Globus pallidus (tissue), 1 donor: Measurements from ENCODE around the gene GTSE1.
"Not testable (repeated sequence)": the region's sequence is repeated elsewhere in the genome, so short reads cannot be mapped to it uniquely, and the experiment has no call there.

ENCODE experiments used
- DNase-seq: peaks from one replicate; pipeline ENCODE4 v3.0.0-alpha.2; 2015; ENCODE audit warnings: low spot score

Gene GTSE1

GRCh38 chr22:46292732-46293131, 3.9 kb upstream of the GTSE1 start:
- no peak for DNase-seq

- peak; percentile 38 for DNase-seq
These were observed 3.0 kb upstream of the GTSE1 start for GRCh38 chr22:46293577-46294260.

DNA sequence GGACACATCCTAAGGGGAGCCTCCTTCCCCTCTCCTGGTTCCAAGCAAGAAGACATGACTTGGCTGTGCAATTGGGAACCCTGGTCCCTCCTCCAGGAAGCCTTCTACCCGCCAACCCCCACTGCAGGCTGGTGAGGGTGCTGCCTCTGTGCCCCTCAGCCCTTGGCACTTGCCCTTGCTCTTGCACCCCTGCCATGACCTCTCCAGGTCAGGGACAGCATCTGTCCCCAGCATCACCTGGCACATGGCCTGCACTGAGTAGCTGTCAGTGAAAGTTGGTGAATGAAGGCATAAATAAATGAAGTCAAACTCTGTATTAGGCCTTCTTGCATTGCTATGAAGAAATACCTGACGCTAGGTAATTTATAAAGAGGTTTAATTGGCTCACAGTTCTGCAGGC, 1.9 kb upstream of the GTSE1 start:
- no peak for DNase-seq

DNA sequence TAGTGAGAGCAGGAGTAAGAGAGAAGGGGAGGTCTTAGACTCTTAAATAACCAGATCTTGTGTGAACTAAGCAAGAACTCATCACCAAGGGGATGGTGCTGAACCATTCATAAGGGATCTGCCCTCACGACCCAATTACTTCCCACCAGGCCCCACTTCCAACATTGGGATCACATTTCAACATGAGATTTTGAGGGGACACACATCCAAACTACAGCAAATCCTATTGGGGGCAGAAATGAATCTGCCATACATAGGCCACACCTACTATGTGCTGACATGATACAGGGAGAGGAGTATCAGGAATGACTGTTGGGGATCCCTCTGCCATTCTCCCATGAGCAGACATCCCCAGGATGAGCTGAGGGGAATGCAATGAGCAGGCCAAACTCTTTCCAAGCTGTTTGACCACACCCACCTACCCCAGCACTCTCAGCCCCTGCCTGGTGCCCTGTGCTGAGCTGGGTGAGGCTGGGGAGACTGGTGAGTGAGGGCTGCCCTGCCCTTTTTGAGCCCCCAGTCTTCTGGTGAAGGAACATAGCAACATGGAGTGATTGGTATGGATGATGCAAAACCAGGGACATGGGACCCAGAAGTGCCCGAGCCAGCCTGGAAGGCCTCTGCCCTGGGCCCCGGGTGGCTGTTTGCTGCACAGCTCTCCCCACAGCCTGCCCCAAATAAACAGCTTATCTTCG, 1.2 kb upstream of the GTSE1 start:
- DNase-seq: no peak

GRCh38 chr22:46297151-46297812, 612 bp downstream of the GTSE1 start:
- no peak for DNase-seq

DNA sequence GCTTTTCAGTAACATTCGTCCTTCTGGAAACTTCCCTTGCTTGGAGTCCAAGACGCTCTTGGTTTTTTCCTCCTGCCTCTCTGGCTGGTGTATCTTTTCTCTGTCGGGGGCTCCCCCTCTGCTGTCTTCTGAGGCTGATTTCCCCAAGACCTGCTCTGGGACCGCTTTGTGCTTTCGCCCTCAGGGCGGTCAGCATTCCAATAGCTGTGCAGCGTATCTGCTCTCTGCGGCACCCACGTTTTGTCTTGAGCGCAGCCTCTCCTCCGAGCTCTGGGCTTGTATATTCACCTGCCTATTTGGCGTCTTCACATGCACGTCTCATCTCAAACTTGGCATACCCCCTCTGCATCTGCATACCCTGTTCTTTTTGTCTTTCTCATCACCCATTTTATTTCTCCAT, 2.4 kb downstream of the GTSE1 start:
- DNase-seq: no peak

DNA sequence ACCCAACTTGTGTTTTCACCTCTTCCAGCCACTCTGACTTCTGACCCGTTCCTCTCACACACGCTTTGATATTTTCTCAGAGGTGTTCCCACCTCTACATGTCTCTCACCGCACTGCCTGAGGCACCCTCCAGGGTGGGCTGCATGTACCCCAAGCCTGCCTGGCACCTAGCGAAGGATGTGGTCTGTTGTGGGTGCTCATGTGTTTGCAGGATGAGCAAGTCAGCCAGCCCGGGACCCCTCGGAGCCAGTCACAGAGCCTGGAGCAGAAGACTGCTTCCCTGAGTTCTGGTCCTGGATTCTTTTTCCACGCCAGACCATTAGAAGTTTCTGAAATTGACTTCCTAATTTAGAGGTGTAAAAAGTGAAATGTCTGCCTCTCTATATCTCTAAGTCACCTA, 3.8 kb downstream of the GTSE1 start:
- DNase-seq: no peak

DNA sequence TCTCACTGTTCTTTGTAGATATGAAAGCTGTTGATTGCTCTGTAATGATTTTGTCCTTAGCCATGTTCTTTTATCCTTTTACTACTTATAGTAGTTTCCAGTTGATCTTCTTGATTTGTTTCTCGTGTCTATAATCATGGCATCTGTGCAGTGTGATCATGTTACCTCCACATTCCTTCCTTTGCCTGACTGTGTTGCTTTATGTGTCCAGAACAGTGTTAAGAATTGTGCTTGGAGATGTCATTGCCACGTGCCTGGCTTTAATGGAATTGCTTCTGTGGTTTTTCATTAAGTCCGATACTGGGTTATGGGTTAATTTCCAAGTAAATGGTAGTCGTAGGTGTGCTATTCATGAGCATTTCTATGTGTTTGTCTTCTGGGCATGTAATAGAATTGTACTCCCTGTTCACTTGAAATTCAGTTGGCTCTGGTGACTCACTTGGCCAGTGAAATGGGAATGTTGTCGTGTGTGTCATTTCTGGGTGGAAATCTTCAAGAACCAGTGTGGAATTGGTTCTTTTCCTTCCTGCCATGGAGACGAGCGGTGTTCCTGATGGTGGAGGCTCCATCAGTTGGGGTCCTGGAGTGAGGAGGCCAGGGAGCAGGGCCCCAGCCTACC, 6.8 kb downstream of the GTSE1 start:
- no peak for DNase-seq

- no peak for DNase-seq
These were observed 11.8 kb downstream of the GTSE1 start for GRCh38 chr22:46308283-46308988.

DNA sequence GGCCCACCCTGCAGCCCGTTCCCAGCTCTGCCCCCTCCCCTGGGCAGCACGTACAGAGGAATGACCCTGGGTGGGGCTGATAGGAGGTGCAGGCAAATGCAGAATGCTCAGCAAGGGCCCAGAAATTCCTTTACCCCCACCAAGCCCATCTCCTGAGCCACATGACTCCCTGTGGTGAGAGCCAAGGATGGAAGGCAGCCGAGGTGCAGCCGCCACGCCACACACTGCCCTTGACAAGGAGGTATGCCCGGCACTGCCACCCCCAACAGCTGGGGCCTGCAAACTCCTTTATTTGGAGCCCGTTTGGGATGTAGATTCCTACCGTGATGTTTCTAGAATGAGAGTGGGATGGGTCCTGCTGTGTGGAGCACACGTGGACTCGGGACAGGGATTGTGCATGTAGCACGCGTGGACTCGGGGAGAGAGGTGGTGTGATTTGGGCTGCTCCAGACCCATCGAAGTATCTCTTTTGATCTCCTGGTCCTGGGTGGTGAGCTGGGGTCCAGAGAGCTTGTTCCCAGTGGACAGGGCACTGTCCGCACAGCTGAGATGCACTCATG, 12.9 kb downstream of the GTSE1 start:
- DNase-seq: no peak

GRCh38 chr22:46312056-46312455, 15.4 kb downstream of the GTSE1 start:
- no peak for DNase-seq

DNA sequence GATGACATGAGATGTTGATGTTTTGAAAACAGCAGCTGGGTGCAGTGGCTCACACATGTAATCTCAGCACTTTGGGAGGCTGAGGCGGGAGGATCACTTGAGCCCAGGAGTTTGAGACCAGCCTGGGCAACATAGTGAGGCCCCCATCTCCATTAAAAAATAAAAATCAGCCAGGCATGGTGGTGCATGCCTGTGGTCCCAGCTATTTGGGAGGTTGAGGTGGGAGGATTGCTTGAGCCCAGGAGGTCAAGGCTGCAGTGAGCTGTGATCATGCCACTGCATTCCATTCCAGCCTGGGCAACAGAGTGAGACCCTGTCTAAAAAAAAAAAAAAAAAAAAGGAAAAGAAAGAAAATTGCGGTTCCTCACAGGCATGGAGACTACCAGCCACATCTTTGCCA, 16.2 kb downstream of the GTSE1 start:
- not testable (repeated sequence) for DNase-seq

- no peak for DNase-seq
These were observed 19.3 kb downstream of the GTSE1 start for GRCh38 chr22:46315976-46316375.

DNA sequence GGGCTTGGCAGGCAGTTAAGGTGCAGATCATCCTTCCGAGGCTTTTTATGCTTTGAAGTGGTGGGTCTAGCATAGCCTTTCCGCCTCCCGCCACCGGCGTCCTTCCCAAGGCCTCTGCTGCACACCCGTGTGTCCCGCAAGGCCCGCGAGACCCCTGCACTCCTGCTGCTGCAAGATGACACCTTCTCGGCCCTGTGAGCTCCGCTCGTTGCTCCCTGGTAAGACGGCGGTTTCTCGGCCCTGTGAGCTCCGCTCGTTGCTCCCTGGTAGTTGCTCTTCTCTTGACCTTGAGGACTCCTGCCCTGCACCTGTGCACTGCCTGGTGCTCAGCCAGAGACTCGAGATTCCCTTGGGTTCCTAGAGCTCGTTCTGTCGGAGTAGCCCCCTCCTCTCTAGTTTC, 21.0 kb downstream of the GTSE1 start:
- DNase-seq: no peak

GRCh38 chr22:46318576-46318975, 21.9 kb downstream of the GTSE1 start:
- no peak for DNase-seq

GRCh38 chr22:46319319-46319718, 22.6 kb downstream of the GTSE1 start:
- no peak for DNase-seq

GRCh38 chr22:46320166-46320710, 23.6 kb downstream of the GTSE1 start:
- no peak for DNase-seq

- no peak for DNase-seq
These were observed 24.2 kb downstream of the GTSE1 start for GRCh38 chr22:46320716-46321386.

- DNase-seq: no peak
These were observed 26.0 kb downstream of the GTSE1 start for GRCh38 chr22:46322711-46323110.

GRCh38 chr22:46323162-46323561, 26.5 kb downstream of the GTSE1 start:
- no peak for DNase-seq

DNA sequence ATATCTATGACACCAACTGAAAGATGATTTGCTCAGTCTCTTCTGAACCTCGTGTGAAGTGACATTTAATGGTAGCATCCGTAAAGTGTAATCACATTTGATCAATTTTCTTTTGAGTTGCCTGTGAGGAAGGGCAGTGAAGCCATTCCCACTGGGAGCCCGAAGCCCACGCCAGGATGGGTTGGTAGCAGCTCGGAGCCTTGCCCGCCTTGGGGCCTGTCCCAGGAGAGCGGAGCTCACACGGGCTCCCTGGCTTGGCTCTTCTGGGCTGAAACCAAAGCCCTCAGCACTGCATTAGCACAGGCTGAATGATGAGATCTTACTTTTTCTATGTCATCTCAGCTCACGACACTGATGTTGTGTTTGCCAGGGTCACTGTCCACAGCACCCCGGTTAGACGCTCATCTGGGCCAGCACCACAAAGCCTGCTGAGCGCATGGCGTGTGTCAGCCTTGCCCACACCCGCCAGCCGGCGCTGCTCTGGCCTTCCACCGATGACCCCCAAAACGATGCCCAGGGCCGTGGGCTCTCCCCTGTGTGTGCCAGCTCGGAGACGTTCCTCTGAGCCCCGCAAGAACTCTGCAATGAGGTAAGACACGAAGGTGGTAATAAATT, 29.5 kb downstream of the GTSE1 start:
- no peak for DNase-seq
